ENCODE measurements around the gene MYBPHL. TPM values are rescaled to one million over a fixed set of nuclear protein-coding genes. Genes with fewer than 3 reads are reported as not detected.

MYBPHL gene, protein sequence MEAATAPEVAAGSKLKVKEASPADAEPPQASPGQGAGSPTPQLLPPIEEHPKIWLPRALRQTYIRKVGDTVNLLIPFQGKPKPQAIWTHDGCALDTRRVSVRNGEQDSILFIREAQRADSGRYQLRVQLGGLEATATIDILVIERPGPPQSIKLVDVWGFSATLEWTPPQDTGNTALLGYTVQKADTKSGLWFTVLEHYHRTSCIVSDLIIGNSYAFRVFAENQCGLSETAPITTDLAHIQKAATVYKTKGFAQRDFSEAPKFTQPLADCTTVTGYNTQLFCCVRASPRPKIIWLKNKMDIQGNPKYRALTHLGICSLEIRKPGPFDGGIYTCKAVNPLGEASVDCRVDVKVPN
- under 1 TPM in 1 of 2 donors, not detected in 1; under 0.01 TPM for total RNA-seq

DNA sequence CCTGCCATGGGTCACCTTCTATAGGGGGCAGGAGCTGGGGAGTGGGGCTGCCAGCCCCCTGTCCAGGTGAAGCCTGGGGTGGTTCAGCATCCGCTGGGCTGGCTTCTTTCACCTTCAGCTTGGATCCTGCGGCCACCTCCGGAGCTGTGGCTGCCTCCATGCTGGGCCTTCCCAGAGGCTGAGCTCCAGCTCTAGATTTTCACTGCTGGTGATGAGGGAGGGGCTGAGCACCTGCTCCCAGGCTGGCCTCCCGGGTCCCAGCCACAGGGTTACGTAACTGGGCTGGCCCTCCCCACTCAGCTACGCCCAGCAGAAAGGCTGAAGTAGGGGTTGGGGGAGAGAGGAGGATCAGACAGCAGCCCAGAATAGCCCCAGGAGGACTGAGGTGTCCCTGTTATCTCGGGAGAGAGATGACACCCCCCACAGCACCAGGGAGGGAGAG is at the start of gene MYBPHL:
Gene MYBPHL, minus strand, starts transcription at position 180 of the 442 bp plus-strand sequence. Its CDS starts 20 bp downstream, at position 160.

DNA sequence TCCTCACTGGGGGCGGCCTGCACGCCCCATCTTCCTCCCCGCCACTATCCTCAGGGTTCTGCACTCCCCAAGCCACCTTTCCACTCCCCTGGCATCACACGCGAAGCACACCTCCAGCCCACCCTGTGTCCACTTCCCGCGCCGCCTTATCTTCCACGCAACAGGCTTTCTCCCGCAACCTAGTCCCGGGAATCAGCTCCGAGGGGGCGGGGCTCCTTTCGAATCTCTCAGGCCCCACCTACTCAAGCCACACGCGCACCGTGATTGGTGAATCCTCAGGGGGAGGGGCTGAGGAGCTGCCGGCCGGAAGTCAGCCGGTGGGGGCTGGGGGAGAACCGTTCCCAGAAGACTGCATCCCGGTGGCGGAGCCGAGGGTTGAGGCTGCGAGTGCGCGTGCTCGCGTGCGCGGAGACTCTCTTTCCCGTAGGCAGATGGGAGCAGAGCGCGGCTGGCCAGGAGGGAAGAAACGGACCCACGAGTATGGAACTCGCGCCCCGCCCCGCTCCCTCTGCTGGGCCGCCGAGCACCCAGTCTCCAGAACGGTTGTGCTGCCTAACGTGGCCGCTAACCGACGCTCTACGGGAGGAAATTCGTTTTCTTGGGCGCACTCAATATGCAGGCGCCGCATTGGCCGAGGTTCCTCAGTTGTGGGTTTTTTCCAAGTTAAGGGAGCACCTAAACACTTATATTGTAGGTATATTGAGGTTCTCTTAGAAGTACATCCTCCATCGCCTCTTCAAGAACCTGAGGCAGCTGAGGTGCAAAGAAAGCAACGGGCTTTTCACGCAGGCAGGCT is 23.7 kb downstream of the MYBPHL start, which contains the start of gene PSRC1:
Gene PSRC1, minus strand, starts transcription at position 194 of the 796 bp plus-strand sequence.

DNA sequence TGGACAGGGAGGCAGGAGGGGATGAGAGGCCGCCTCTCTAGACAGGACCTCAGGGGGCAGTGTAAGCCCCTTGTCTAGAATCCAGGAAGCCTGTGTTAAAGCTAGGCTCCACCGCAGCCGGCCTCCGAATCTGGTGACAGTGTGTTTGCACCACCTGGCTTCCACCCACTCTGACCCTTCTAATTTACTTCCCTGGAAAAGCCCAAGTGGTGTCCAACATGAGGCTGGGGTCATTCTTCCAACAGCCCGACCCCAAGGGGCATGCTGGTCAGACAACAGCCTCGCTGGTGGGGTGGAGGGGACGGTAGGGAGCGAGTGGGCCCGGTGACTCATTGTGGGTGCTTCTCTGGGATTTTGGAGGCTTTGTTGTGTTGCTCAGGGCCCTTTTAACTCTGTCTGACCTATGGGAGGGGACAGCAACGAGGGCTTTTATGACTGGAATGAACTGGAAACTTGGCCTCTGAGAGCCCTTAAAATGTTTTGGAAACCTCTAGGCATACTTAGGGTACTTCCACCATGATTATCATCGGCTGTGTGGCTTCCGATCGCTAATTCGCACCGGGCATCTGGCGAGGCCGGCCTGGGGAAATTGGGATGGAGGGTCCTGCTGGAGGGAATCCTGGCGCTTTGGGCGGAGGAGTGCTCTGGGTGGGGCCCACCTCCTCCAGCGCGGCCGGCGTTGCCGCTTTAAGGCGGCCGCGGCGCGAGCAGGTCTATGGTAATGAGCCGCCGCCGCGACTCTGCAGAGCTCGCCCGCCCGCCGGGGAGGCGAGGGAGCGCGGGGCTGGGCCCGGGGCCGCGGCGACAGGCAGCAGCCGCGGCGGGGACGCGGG is 57.8 kb downstream of the MYBPHL start, which contains the start of gene CELSR2:
Gene CELSR2, plus strand, starts transcription at position 743 of the 833 bp plus-strand sequence. CDS start 541 bp downstream, outside the sequence.

Other genes starting within 250 kb of the MYBPHL start
- 10 to 100 TPM; 34.4 to 66.3 TPM for gene TAF13, start 231.0 kb downstream of the MYBPHL start, total RNA-seq
- 10 to 100 TPM in 1 of 2 donors, 1 to 10 TPM in 1; 10.0 to 13.4 TPM for gene TMEM167B, start 216.2 kb downstream of the MYBPHL start, total RNA-seq
- under 1 TPM; under 0.01 TPM for gene ELAPOR1, start 192.9 kb downstream of the MYBPHL start, total RNA-seq
- gene SARS1, start 93.1 kb downstream of the MYBPHL start, total RNA-seq, result 100 to 1,000 TPM; 109 to 141 TPM
- 10 to 100 TPM; 16.7 to 19.3 TPM for gene CELSR2, start 57.5 kb downstream of the MYBPHL start, total RNA-seq
- gene PSRC1, start 23.9 kb downstream of the MYBPHL start, total RNA-seq, result 10 to 100 TPM; 20.3 to 58.9 TPM
- gene SORT1, start 90.9 kb upstream of the MYBPHL start, total RNA-seq, result 10 to 100 TPM; 82.3 to 83.3 TPM
- 10 to 100 TPM; 58.8 to 86.9 TPM for gene PSMA5, start 119.4 kb upstream of the MYBPHL start, total RNA-seq
- gene SYPL2, start 159.5 kb upstream of the MYBPHL start, total RNA-seq, result under 1 TPM; 0.33 to 0.34 TPM
- gene ATXN7L2, start 176.9 kb upstream of the MYBPHL start, total RNA-seq, result 1 to 10 TPM; 2.1 to 3.7 TPM
- gene CYB561D1, start 187.1 kb upstream of the MYBPHL start, total RNA-seq, result 1 to 10 TPM; 3.3 to 6.9 TPM
- gene AMIGO1, start 202.7 kb upstream of the MYBPHL start, total RNA-seq, result under 1 TPM; 0.33 to 0.69 TPM
- gene GPR61, start 232.9 kb upstream of the MYBPHL start, total RNA-seq, result under 1 TPM in 1 of 2 donors, not detected in 1; 0.34 TPM
- gene GNAI3, start 241.6 kb upstream of the MYBPHL start, total RNA-seq, result 10 to 100 TPM in 1 of 2 donors, 1 to 10 TPM in 1; 8.3 to 13.3 TPM

All from melanocyte of skin (primary cell).